ENCODE results near the gene U2AF1. TPM values are rescaled to one million over a fixed set of nuclear protein-coding genes. Genes with fewer than 3 reads are reported as not detected.
"Not testable (repeated sequence)": the region's sequence is repeated elsewhere in the genome, so short reads cannot be mapped to it uniquely, and the experiment has no call there.

The U2AF1 gene
- total RNA-seq, 2 donors from 2014 or later = 33.4 to 40.9 TPM

DNA sequence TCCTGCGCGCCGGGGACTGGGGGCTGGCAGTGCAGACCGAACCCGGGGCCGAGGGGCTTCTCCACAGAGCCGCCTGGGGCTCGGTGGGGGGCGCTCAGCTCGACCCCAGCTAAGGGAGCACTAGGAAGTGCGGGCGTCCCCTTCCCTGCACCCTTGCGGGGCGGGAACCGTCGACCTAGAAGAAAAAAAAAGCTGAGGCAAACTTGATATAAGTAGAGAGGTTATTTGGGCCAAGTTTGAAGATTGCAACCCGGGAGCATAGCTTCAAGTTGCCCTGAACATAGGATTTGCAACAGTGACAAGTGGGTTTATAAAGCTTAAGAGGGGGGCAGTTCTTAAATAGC is 396 bp upstream of the U2AF1 start:
- H3K27me3 ChIP-seq (replicated peaks; ENCODE audit: insufficient read depth); DNase-seq (ENCODE audit: low spot score); H3K36me3 ChIP-seq; H3K27ac ChIP-seq; H3K4me3 ChIP-seq; intact Hi-C loops (cut with DNase I); H3K4me1 ChIP-seq (replicated peaks); H3K9me3 ChIP-seq: not testable (repeated sequence)
- WGBS = no CpG with 5 or more reads among the region's 17 CpGs

GRCh38 chr21:43104642-43105041 is 2.7 kb downstream of the U2AF1 start:
- DNase-seq (ENCODE audit: low spot score); H3K36me3 ChIP-seq; H3K4me1 ChIP-seq (replicated peaks); H3K4me3 ChIP-seq; H3K27me3 ChIP-seq (replicated peaks; ENCODE audit: insufficient read depth); intact Hi-C loops (cut with DNase I); H3K9me3 ChIP-seq; H3K27ac ChIP-seq: not testable (repeated sequence)
- WGBS = 57% methylated on average over 2 of the region's 5 CpGs

DNA sequence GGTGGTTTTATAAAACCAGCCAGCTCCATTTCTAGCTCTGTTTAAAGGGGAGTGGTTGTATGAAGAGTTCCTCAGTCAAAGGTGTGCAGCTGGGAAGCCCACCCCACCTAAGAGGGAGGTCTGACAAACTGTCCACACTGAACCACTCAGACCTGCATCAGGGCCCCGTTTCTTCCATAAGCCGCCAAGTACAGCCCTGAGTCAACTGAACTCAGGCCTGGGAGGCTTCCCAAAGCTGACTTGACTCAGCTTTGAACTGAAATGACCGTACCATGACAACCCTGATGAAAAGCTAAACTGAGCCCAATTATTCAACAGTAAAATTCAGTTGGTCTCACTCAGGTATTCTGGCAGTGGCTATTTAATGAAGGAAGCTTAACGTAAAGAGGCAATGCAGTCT is 5.1 kb downstream of the U2AF1 start:
- H3K27me3 ChIP-seq (replicated peaks; ENCODE audit: insufficient read depth); H3K4me1 ChIP-seq (replicated peaks); intact Hi-C loops (cut with DNase I); H3K4me3 ChIP-seq; H3K36me3 ChIP-seq; H3K9me3 ChIP-seq; DNase-seq (ENCODE audit: low spot score); H3K27ac ChIP-seq: not testable (repeated sequence)
- WGBS = no CpG with 5 or more reads among the region's 4 CpGs

DNA sequence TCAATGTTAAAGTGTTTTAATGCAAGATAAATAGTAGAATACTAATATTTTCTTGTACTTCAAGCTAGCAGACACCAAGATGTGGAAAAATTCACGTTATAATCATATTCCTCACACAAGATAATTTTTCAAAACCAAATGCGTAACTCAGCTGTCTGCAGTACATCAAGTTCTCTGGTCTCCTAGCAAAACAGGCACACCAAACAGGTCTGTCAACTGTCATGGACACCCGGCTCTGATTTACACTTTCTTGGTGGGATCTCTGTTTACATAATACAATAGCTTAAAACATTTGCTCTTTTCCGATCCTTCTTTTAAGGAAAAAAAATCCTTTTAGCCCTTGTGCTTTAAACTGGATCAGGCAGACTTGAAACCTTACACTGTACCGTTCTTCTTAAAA is 5.7 kb downstream of the U2AF1 start:
- H3K27ac ChIP-seq; H3K4me1 ChIP-seq (replicated peaks); H3K27me3 ChIP-seq (replicated peaks; ENCODE audit: insufficient read depth); H3K9me3 ChIP-seq; H3K36me3 ChIP-seq; intact Hi-C loops (cut with DNase I); H3K4me3 ChIP-seq; DNase-seq (ENCODE audit: low spot score): not testable (repeated sequence)
- no CpG with 5 or more reads among the region's 5 CpGs for WGBS

DNA sequence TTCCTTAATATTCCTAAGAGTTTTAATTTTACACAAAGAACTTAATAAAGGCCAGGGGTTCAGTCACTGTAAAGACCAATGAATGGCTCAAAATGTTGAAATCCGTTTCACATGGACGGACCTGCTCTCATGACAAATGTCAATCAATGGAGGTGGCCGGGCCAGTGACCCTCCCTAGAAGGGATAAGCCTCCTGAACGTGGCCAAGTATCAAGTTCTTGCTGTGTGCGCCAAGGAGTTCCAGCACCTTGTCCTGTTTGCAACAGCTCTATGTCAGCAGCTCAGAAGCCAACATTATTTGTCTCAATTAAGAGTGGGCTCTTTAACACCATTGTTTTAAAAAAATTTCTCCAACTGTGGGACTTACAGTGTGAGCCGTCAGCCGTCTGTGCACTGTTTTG is 6.4 kb downstream of the U2AF1 start:
- H3K4me3 ChIP-seq; H3K27ac ChIP-seq; H3K4me1 ChIP-seq (replicated peaks); intact Hi-C loops (cut with DNase I); H3K9me3 ChIP-seq; DNase-seq (ENCODE audit: low spot score); H3K36me3 ChIP-seq; H3K27me3 ChIP-seq (replicated peaks; ENCODE audit: insufficient read depth): not testable (repeated sequence)
- no CpG with 5 or more reads among the region's 7 CpGs for WGBS

DNA sequence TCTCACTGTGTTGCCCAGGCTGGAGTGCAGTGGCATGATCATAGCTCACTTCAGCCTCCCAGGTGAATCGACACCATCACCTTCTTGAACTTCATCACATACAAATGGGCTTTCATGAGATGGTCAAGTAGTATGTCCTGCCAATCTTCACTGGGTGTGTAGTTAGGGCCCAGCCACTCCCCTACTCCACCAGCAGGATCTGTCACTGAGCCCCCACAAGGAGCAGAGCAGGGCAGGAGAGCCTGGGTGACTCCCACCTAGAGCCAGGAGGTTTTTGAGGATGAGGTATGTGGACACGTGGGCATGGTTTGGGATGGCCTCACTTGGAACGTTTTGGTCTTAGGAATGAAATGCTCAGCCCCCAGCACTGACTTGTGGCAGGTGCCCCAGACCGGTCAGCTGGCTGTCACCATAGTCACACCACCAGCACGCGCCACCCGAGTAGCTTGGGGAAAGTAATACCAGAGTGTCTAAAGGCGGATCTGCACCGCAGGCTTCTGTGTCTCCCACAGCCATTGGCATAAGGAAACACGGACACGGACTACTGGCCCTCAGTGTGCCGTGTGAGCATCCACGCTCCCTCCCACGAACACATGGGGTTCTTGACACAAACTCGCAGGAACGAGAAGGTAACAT is 15.3 kb downstream of the U2AF1 start:
- intact Hi-C loops (cut with DNase I); H3K9me3 ChIP-seq; H3K27me3 ChIP-seq (replicated peaks; ENCODE audit: insufficient read depth); H3K4me3 ChIP-seq; H3K4me1 ChIP-seq (replicated peaks); DNase-seq (ENCODE audit: low spot score); H3K36me3 ChIP-seq; H3K27ac ChIP-seq: not testable (repeated sequence)
- WGBS = no CpG with 5 or more reads among the region's 16 CpGs

- H3K9me3 ChIP-seq; H3K27ac ChIP-seq; intact Hi-C loops (cut with DNase I); H3K4me1 ChIP-seq (replicated peaks); DNase-seq (ENCODE audit: low spot score); H3K4me3 ChIP-seq; H3K27me3 ChIP-seq (replicated peaks; ENCODE audit: insufficient read depth); H3K36me3 ChIP-seq: not testable (repeated sequence)
- WGBS = no CpG with 5 or more reads among the region's 3 CpGs
Observed at GRCh38 chr21:43090947-43091346, 16.4 kb downstream of the U2AF1 start.

GRCh38 chr21:43089463-43089862 is 17.9 kb downstream of the U2AF1 start:
- H3K36me3 ChIP-seq; H3K27me3 ChIP-seq (replicated peaks; ENCODE audit: insufficient read depth); H3K4me1 ChIP-seq (replicated peaks); H3K9me3 ChIP-seq; H3K27ac ChIP-seq; H3K4me3 ChIP-seq; DNase-seq (ENCODE audit: low spot score); intact Hi-C loops (cut with DNase I): not testable (repeated sequence)
- no CpG with 5 or more reads among the region's 17 CpGs for WGBS

GRCh38 chr21:43082587-43083300 is 24.6 kb downstream of the U2AF1 start:
- no CpG with 5 or more reads among the region's 24 CpGs for WGBS
- H3K9me3 ChIP-seq; intact Hi-C loops (cut with DNase I); H3K27ac ChIP-seq; H3K27me3 ChIP-seq (replicated peaks; ENCODE audit: insufficient read depth); H3K4me3 ChIP-seq; H3K4me1 ChIP-seq (replicated peaks); DNase-seq (ENCODE audit: low spot score); H3K36me3 ChIP-seq: not testable (repeated sequence)

- intact Hi-C loops (cut with DNase I); H3K27me3 ChIP-seq (replicated peaks; ENCODE audit: insufficient read depth); DNase-seq (ENCODE audit: low spot score); H3K27ac ChIP-seq; H3K36me3 ChIP-seq; H3K4me1 ChIP-seq (replicated peaks); H3K9me3 ChIP-seq; H3K4me3 ChIP-seq: not testable (repeated sequence)
- WGBS = no CpG with 5 or more reads among the region's 28 CpGs
Observed at GRCh38 chr21:43076643-43077042, 30.7 kb downstream of the U2AF1 start.

DNA sequence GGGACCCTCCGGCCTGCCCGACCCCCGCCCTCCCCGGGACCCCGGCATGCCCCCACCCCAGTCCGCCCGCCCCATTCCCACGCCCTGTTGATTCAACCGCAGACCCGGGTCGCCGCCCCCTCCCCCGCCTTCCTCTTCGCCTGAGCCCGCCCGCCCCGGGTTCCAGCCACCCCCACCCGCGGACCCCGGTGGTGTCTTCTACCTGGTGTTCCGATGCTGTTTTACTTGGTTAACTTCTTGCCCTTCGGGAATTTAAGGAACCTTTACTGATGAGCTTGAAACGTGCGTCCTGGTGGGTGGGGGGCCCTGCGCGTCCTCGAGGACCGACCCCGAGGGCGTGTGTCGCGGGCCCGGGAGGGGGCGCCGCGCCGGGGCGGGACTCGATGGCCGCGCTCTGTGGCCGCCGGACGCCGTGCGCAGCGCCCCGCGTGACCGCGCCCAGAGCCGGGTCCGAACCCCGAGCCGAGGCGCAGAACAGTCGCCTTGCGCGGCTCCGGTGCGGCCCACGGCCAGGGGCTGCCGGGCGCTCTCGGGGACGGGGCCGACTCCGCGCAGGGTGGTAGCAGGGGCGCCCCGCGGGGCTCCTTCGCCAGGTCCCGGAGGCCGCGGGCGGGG is 31.2 kb downstream of the U2AF1 start:
- H3K4me3 ChIP-seq; intact Hi-C loops (cut with DNase I); H3K36me3 ChIP-seq; DNase-seq (ENCODE audit: low spot score); H3K27me3 ChIP-seq (replicated peaks; ENCODE audit: insufficient read depth); H3K27ac ChIP-seq; H3K4me1 ChIP-seq (replicated peaks); H3K9me3 ChIP-seq: not testable (repeated sequence)
- no CpG with 5 or more reads among the region's 77 CpGs for WGBS

GRCh38 chr21:43075170-43076022 is 32.0 kb downstream of the U2AF1 start, which contains the start of gene CBS:
Gene CBS (minus strand): TSS chr21:43075835. CDS start chr21:43072193, 3,642 bp downstream.
- intact Hi-C loops (cut with DNase I); H3K9me3 ChIP-seq: not testable (repeated sequence)
- WGBS = no CpG with 5 or more reads among the region's 84 CpGs

More at GRCh38 chr21:43075170-43076022, 32.0 kb downstream of the U2AF1 start, which contains the start of gene CBS:
- H3K27ac ChIP-seq; H3K4me1 ChIP-seq (replicated peaks); H3K27me3 ChIP-seq (replicated peaks; ENCODE audit: insufficient read depth); H3K36me3 ChIP-seq; H3K4me3 ChIP-seq; DNase-seq (ENCODE audit: low spot score): not testable (repeated sequence)

All from prostate gland (tissue), 2 donors.